HEK293 (cell line): ENCODE measurements around the gene FMN1.

Source experiments
- CTCF ChIA-PET: fragments of 350-600 bp; formaldehyde crosslinking; extraction: SDS; loops from one replicate; lab custom pipeline; 2021; ENCODE audit warnings: antibody characterized with exemption; lab: Yijun Ruan, JAX
- POLR2A ChIA-PET: fragments of 300-600 bp; formaldehyde crosslinking; extraction: SDS; loops from one replicate; lab custom pipeline; 2020; ENCODE audit warnings: antibody characterized with exemption, inconsistent platforms; lab: Yijun Ruan, JAX
- H3K27ac ChIP-seq: fragments of 200-500 bp; sonication (Bioruptor generic); 2 replicates; pipeline ENCODE4 v1.5.1; 2014; ENCODE audit warnings: low read depth, low read length, control low read depth, inconsistent platforms; ENCODE audit errors: extremely low read depth
- H3K36me3 ChIP-seq, 2 experiments: fragments of 200-500 bp in 1 of 2; sonication (Bioruptor generic) in 1 of 2; 1 replicate in 1 of 2; 2 replicates in 1 of 2; pipeline ENCODE4 v1.5.1; 2014 to 2017; ENCODE audit warnings: inconsistent platforms in 2 of 2, low read length in 2 of 2; ENCODE audit not compliant: control insufficient read depth in 2 of 2, insufficient read depth in 1 of 2
- H3K4me1 ChIP-seq: fragments of 200-500 bp; sonication (Bioruptor generic); 2 replicates; pipeline ENCODE4 v1.5.1; 2014; ENCODE audit warnings: mild to moderate bottlenecking, low read length, inconsistent platforms; ENCODE audit not compliant: control insufficient read depth, insufficient read depth
- H3K4me3 ChIP-seq: 2 replicates; pipeline ENCODE4 v1.5.1; 2011; ENCODE audit warnings: low read depth, mild to moderate bottlenecking, control low read depth, low read length, moderate library complexity
- H3K9me3 ChIP-seq: fragments of 200-500 bp; sonication (Bioruptor generic); 2 replicates; pipeline ENCODE4 v1.5.1; 2014; ENCODE audit warnings: low read depth, low read length, inconsistent platforms; ENCODE audit not compliant: control insufficient read depth, insufficient read depth
- FEZF1 ChIP-seq: fragments of 450-650 bp; formaldehyde crosslinking; IDR thresholded peaks from 2 replicates; pipeline ENCODE4 v1.5.1; 2016; ENCODE audit warnings: missing biosample characterization, missing genetic modification characterization
- GFI1B ChIP-seq: fragments of 450-650 bp; formaldehyde crosslinking; IDR thresholded peaks from 2 replicates; pipeline ENCODE4 v1.5.1; 2016; ENCODE audit warnings: missing biosample characterization, missing genetic modification characterization
- HIC1 ChIP-seq: fragments of 450-650 bp; formaldehyde crosslinking; IDR thresholded peaks from 2 replicates; pipeline ENCODE4 v1.5.1; 2016; ENCODE audit warnings: missing biosample characterization, missing genetic modification characterization
- INSM2 ChIP-seq: fragments of 450-650 bp; formaldehyde crosslinking; IDR thresholded peaks from 2 replicates; pipeline ENCODE4 v1.5.1; 2016; ENCODE audit warnings: missing biosample characterization, missing genetic modification characterization
- MEIS1 ChIP-seq: sonication (generic); formaldehyde crosslinking; IDR thresholded peaks from 2 replicates; pipeline ENCODE4 v1.8.1; 2022; ENCODE audit warnings: missing genetic modification reagents, mild to moderate bottlenecking, borderline replicate concordance
- PRDM10 ChIP-seq: fragments of 450-650 bp; formaldehyde crosslinking; IDR thresholded peaks from 2 replicates; pipeline ENCODE4 v1.5.1; 2016; ENCODE audit warnings: missing biosample characterization, missing genetic modification characterization
- SP7 ChIP-seq: fragments of 450-650 bp; formaldehyde crosslinking; IDR thresholded peaks from 2 replicates; pipeline ENCODE4 v1.5.1; 2016; ENCODE audit warnings: missing biosample characterization, missing genetic modification characterization
- ZBTB1 ChIP-seq: fragments of 450-650 bp; formaldehyde crosslinking; IDR thresholded peaks from 2 replicates; pipeline ENCODE4 v1.5.1; 2016; ENCODE audit warnings: missing biosample characterization, missing genetic modification characterization
- ZBTB17 ChIP-seq: fragments of 450-650 bp; formaldehyde crosslinking; IDR thresholded peaks from 2 replicates; pipeline ENCODE4 v1.5.1; 2016; ENCODE audit warnings: missing biosample characterization, missing genetic modification characterization
- ZBTB48 ChIP-seq: fragments of 450-650 bp; formaldehyde crosslinking; IDR thresholded peaks from 2 replicates; pipeline ENCODE4 v1.5.1; 2016; ENCODE audit warnings: missing biosample characterization, missing genetic modification characterization
- ZBTB8A ChIP-seq: fragments of 450-650 bp; formaldehyde crosslinking; IDR thresholded peaks from 2 replicates; pipeline ENCODE4 v1.5.1; 2016; ENCODE audit warnings: missing biosample characterization, missing genetic modification characterization
- ZNF155 ChIP-seq: fragments of 450-650 bp; formaldehyde crosslinking; IDR thresholded peaks from 2 replicates; pipeline ENCODE4 v1.5.1; 2016; ENCODE audit warnings: missing biosample characterization, missing genetic modification characterization
- ZNF184 ChIP-seq: fragments of 450-650 bp; IDR thresholded peaks from 2 replicates; pipeline ENCODE4 v1.5.1; 2018; ENCODE audit warnings: missing biosample characterization, mild to moderate bottlenecking, missing genetic modification characterization
- ZNF366 ChIP-seq: fragments of 450-650 bp; formaldehyde crosslinking; conservative IDR thresholded peaks from 2 replicates; pipeline ENCODE4 v1.5.1; 2016; ENCODE audit warnings: missing biosample characterization, missing genetic modification characterization
- ZNF394 ChIP-seq: fragments of 450-650 bp; formaldehyde crosslinking; IDR thresholded peaks from 2 replicates; pipeline ENCODE4 v1.5.1; 2016; ENCODE audit warnings: missing biosample characterization, missing genetic modification characterization, mild to moderate bottlenecking, moderate library complexity, borderline replicate concordance
- ZNF423 ChIP-seq: fragments of 450-650 bp; formaldehyde crosslinking; IDR thresholded peaks from 2 replicates; pipeline ENCODE4 v1.5.1; 2016; ENCODE audit warnings: missing biosample characterization, missing genetic modification characterization
- ZNF513 ChIP-seq: fragments of 450-650 bp; IDR thresholded peaks from 2 replicates; pipeline ENCODE4 v1.5.1; 2018; ENCODE audit warnings: missing biosample characterization, missing genetic modification characterization
- ZNF585B ChIP-seq: fragments of 450-650 bp; formaldehyde crosslinking; IDR thresholded peaks from 2 replicates; pipeline ENCODE4 v1.5.1; 2016; ENCODE audit warnings: missing biosample characterization, missing genetic modification characterization
- ZNF596 ChIP-seq: fragments of 450-650 bp; IDR thresholded peaks from 2 replicates; pipeline ENCODE4 v1.5.0; 2018; ENCODE audit warnings: missing biosample characterization, mild to moderate bottlenecking, missing genetic modification characterization, moderate library complexity
- ZNF610 ChIP-seq: fragments of 450-650 bp; formaldehyde crosslinking; IDR thresholded peaks from 2 replicates; pipeline ENCODE4 v1.5.1; 2016; ENCODE audit warnings: missing biosample characterization, missing genetic modification characterization, borderline replicate concordance
- ZNF658 ChIP-seq: fragments of 450-650 bp; formaldehyde crosslinking; IDR thresholded peaks from 2 replicates; pipeline ENCODE4; 2016; ENCODE audit warnings: missing biosample characterization, missing genetic modification characterization
- ZNF664 ChIP-seq: fragments of 450-650 bp; formaldehyde crosslinking; IDR thresholded peaks from 2 replicates; pipeline ENCODE4 v1.5.1; 2016; ENCODE audit warnings: missing biosample characterization, missing genetic modification characterization
- ZNF76 ChIP-seq: fragments of 450-650 bp; formaldehyde crosslinking; IDR thresholded peaks from 2 replicates; pipeline ENCODE4; 2016; ENCODE audit warnings: low read depth, missing biosample characterization, missing genetic modification characterization, borderline replicate concordance
- ZNF768 ChIP-seq: fragments of 450-650 bp; formaldehyde crosslinking; IDR thresholded peaks from 2 replicates; pipeline ENCODE4 v1.5.1; 2018; ENCODE audit warnings: missing biosample characterization, mild to moderate bottlenecking, missing genetic modification characterization
- ZXDB ChIP-seq: fragments of 450-650 bp; formaldehyde crosslinking; IDR thresholded peaks from 2 replicates; pipeline ENCODE4 v1.5.1; 2016; ENCODE audit warnings: missing biosample characterization, missing genetic modification characterization

FMN1 gene

GRCh38 chr15:32818758-32819447, 375.6 kb downstream of the FMN1 start (continued):
- TF ChIP-seq ZNF585B (peak; percentile 40; the same call in 1 of the 2 replicates), ZNF513 (no peak), ZBTB1 (tag by site-specific recombination) (peak; percentile 47; the same call in 1 of the 2 replicates), ZNF768 (tag by site-specific recombination) (no peak), INSM2 (tag by site-specific recombination) (peak; percentile 92), ZBTB8A (tag by site-specific recombination) (peak; percentile 64), ZNF366 (peak; percentile 92), MEIS1 (no peak), GFI1B (tag by site-specific recombination) (peak; percentile 73), ZNF423 (tag by site-specific recombination) (peak; percentile 33; the same call in 1 of the 2 replicates), SP7 (peak; percentile 98), PRDM10 (tag by site-specific recombination) (peak; percentile 95), FEZF1 (tag by site-specific recombination) (peak; percentile 98)

- ChIA-PET POLR2A (no interaction called here), CTCF (interaction anchor here (0.5 kb wide), 1 partner anchor 130 kb away, joined by 3 read pairs; no protein-coding TSS in a partner anchor)
- no peak overlapping the region for H3K4me3 ChIP-seq
- no peak for TF ChIP-seq ZNF610 (tag by site-specific recombination)
- TF ChIP-seq HIC1 (tag by site-specific recombination) = no peak
- TF ChIP-seq ZXDB = no peak
- no peak for TF ChIP-seq ZBTB48 (tag by site-specific recombination)
- no peak for TF ChIP-seq ZNF184 (tag by site-specific recombination)
- TF ChIP-seq ZNF596 (tag by site-specific recombination) = no peak
- no peak for TF ChIP-seq ZNF76 (tag by site-specific recombination)
- TF ChIP-seq ZBTB17 (tag by site-specific recombination) = no peak
- TF ChIP-seq ZNF394 (tag by site-specific recombination) = no peak
- TF ChIP-seq ZNF664 (tag by site-specific recombination) = no peak
- TF ChIP-seq ZNF658 (tag by site-specific recombination) = no peak
- TF ChIP-seq ZNF155 (tag by site-specific recombination) = no peak
- H3K9me3 ChIP-seq = no peaks in the 10 kb centered on the region
- H3K27ac ChIP-seq = no peak overlapping the region
- H3K4me1 ChIP-seq = peaks cover 18% of the 10 kb centered on the region
- H3K36me3 ChIP-seq = no peaks in the 10 kb centered on the region
These were observed 376.9 kb downstream of the FMN1 start for GRCh38 chr15:32817577-32817976.
